ENCODE results near the gene HSPA1A. TPM values are rescaled to one million over a fixed set of nuclear protein-coding genes. Genes with fewer than 3 reads are reported as not detected.

Gene HSPA1A
- total and polyA plus RNA-seq, 9 of the 15 experiments (the other 6 are each of a cell fraction or from before 2014, with no cell fraction given), result 2.2 to 273 (median 107) TPM

DNA sequence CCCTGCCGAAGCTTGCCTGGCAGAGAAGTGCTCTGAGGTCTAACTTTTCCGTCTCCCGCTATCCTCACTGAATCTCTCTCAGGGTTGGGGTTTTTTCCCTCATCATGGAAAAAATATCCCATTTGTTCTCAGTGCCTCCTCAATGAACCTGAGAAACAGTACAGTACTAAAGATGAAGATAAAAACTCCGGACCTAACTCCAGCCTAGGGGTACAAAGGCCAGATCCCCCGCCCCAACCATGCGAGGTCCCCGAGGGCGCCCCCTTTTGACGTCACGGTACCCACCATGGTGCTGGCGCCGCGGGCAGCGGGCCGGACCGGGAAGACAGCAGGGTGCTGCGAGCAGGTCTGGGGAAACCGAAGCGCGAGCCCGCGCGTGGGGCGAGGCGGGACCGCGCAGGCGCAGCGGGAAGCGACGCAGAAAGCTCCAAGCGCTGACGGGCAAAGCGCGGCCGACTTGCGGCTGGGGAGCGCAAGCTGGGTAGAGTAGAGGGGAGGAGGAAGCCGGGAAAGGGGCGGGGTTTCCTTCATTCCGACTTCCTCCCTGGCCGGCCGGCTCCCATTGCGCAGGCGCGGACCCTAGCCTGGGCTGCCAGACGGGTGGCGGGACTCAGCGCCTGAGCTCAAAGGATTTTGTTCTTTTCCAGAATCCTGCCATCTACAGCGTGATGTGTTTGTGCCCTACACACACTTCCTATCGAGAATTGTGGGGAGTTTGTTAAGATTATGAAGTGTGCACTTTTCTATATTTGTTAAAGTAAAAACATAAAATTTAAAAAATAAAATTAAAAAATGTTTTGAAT lies 8.7 kb upstream of the HSPA1A start, which contains the start of gene LSM2 (continued):
- TF ChIP-seq AFF1 (IDR thresholded peaks at IDR 0.05; ENCODE audit: low read depth in 1 of 2, partially characterized antibody in 2 of 2) (peak in 1 of 2 experiments; percentile 77), FUS (optimal IDR thresholded peaks at IDR 0.05; ENCODE audit: low read depth, low read length) (peak; percentile 56), NR2C1 (IDR thresholded peaks at IDR 0.05) (no peak), NR2C1 (tag; IDR thresholded peaks at IDR 0.05) (no peak), ARID3B (CRISPR knock-in tag; IDR thresholded peaks at IDR 0.05; ENCODE audit: borderline replicate concordance) (peak; percentile 15; the same call in 1 of the 2 replicates), CCNT2 (IDR thresholded peaks at IDR 0.05; ENCODE audit: borderline replicate concordance, extremely low read depth, insufficient read length, low read depth, low read length) (peak; percentile 98), NFE2 (IDR thresholded peaks at IDR 0.05; ENCODE audit: low read depth) (peak; percentile 35; the same call in 1 of the 2 replicates), C11orf30 (IDR thresholded peaks at IDR 0.05; ENCODE audit: low read depth) (no peak), CTCF (IDR thresholded peaks at IDR 0.05 in 2 of 3, conservative IDR thresholded peaks at IDR 0.05 in 1 of 3; ENCODE audit: insufficient read depth in 2 of 3, low read depth in 1 of 3, low read length in 3 of 3) (peak; percentile 20 to 66 (median 36); a peak in 5 of 6 replicates), DNMT1 (IDR thresholded peaks at IDR 0.05) (peak; percentile 80; the same call in 1 of the 2 replicates), KLF1 (tag; IDR thresholded peaks at IDR 0.05) (peak; percentile 63; the same call in 1 of the 2 replicates), NBN (IDR thresholded peaks at IDR 0.05; ENCODE audit: low read depth) (peak; percentile 81), FOXP1 (CRISPR knock-in tag; IDR thresholded peaks at IDR 0.05) (peak; percentile 84), SMARCA4 (IDR thresholded peaks at IDR 0.05) (peak; percentile 25; the same call in 1 of the 2 replicates), KLF13 (tag; IDR thresholded peaks at IDR 0.05; ENCODE audit: borderline replicate concordance, low read depth) (peak; percentile 70), ARNT (IDR thresholded peaks at IDR 0.05) (peak in 1 of 2 experiments; percentile 39; a peak in 2 of 4 replicates), NRF1 (conservative IDR thresholded peaks at IDR 0.05 in 1 of 2, IDR thresholded peaks at IDR 0.05 in 1 of 2) (peak; percentile 99 to 100), MEIS2 (IDR thresholded peaks at IDR 0.05; ENCODE audit: partially characterized antibody) (peak; percentile 92)
- TF ChIP-seq, protein P1, sequence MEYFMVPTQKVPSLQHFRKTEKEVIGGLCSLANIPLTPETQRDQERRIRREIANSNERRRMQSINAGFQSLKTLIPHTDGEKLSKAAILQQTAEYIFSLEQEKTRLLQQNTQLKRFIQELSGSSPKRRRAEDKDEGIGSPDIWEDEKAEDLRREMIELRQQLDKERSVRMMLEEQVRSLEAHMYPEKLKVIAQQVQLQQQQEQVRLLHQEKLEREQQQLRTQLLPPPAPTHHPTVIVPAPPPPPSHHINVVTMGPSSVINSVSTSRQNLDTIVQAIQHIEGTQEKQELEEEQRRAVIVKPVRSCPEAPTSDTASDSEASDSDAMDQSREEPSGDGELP (CRISPR knock-in tag; IDR thresholded peaks at IDR 0.05; ENCODE audit: borderline replicate concordance), result peak; percentile 92
